GM06990 (cell line): ENCODE measurements around the gene PPIL3.

Experiments
- DNase-seq: peaks from one replicate; pipeline ENCODE4 v3.0.0-alpha.2; 2011; ENCODE audit not compliant: insufficient read length; ENCODE audit errors: extremely low read depth
- H3K27me3 ChIP-seq: replicated peaks from 2 replicates; pipeline ENCODE4 v1.6.0; 2011; ENCODE audit warnings: low read length; ENCODE audit not compliant: control insufficient read depth, insufficient read depth
- H3K36me3 ChIP-seq: 2 replicates; pipeline ENCODE4 v1.5.1; 2011; ENCODE audit warnings: low read length; ENCODE audit not compliant: control insufficient read depth, insufficient read depth
- H3K4me3 ChIP-seq: replicated peaks from 2 replicates; pipeline ENCODE4 v1.5.1; 2011; ENCODE audit warnings: low read depth, mild to moderate bottlenecking, control low read depth, low read length
- TF ChIP-seq, protein P1 (sequence below): IDR thresholded peaks from 2 replicates; pipeline ENCODE4 v1.5.1; 2011; ENCODE audit warnings: low read length, control low read depth, mild to moderate bottlenecking, inconsistent platforms; ENCODE audit not compliant: insufficient read depth, poor library complexity, severe bottlenecking

Gene PPIL3

GRCh38 chr2:200863782-200864175, 25.1 kb downstream of the PPIL3 start:
- Histone ChIP-seq H3K36me3 (peaks cover 2% of the 10 kb centered on the region), H3K27me3 (no peaks in the 10 kb centered on the region), H3K4me3 (peak overlapping the region; percentile 100)
- TF ChIP-seq, protein P1, sequence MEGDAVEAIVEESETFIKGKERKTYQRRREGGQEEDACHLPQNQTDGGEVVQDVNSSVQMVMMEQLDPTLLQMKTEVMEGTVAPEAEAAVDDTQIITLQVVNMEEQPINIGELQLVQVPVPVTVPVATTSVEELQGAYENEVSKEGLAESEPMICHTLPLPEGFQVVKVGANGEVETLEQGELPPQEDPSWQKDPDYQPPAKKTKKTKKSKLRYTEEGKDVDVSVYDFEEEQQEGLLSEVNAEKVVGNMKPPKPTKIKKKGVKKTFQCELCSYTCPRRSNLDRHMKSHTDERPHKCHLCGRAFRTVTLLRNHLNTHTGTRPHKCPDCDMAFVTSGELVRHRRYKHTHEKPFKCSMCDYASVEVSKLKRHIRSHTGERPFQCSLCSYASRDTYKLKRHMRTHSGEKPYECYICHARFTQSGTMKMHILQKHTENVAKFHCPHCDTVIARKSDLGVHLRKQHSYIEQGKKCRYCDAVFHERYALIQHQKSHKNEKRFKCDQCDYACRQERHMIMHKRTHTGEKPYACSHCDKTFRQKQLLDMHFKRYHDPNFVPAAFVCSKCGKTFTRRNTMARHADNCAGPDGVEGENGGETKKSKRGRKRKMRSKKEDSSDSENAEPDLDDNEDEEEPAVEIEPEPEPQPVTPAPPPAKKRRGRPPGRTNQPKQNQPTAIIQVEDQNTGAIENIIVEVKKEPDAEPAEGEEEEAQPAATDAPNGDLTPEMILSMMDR = no peak
- DNase-seq = no peak

GRCh38 chr2:200862532-200863000, 26.3 kb downstream of the PPIL3 start:
- H3K36me3 ChIP-seq = peaks cover 2% of the 10 kb centered on the region
- peak overlapping the region; percentile 100 for H3K4me3 ChIP-seq
- TF ChIP-seq, protein P1 = no peak
- no peak for DNase-seq
- H3K27me3 ChIP-seq = no peaks in the 10 kb centered on the region

GRCh38 chr2:200861617-200862155, 27.2 kb downstream of the PPIL3 start:
- peaks cover 6% of the 10 kb centered on the region for H3K36me3 ChIP-seq

DNA sequence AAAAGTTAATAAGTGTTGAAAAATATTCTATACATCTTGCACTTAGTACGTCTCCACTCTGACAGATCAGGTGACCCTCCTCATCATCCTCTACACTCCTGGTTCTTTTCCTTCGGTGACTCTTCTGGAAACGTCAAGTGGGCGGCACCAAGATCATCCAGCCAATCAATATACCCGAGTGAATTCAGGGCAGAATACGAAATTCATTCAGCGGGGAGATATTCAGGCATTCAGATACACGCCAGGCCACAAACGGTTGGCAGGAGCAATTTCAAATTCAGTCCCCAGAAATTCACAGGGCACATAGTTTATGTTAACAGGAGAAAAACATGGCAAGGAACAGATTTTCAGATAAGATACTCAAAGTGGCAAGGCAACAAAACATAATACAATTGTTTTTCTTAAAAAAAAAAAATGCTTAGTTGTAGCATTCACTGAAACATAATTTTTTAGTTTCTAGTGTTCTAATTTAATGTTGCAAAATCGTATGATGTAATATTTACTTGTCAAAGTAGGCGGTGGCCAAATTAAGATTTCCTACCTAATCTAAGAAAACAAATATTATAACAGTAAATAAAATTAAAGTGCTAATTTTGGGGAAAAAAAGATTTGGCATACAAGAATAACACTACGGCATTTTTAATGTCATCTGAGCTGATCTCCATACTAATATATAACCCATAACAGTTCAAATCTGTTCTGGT, 28.6 kb downstream of the PPIL3 start:
- TF ChIP-seq, protein P1 = no peak
- Histone ChIP-seq H3K36me3 (peaks cover 12% of the 10 kb centered on the region), H3K4me3 (no peak overlapping the region), H3K27me3 (no peaks in the 10 kb centered on the region)
- DNase-seq = no peak

More at GRCh38 chr2:200861617-200862155, 27.2 kb downstream of the PPIL3 start:
- Histone ChIP-seq H3K4me3 (peak overlapping the region; percentile 100), H3K27me3 (no peaks in the 10 kb centered on the region)
- TF ChIP-seq, protein P1 = no peak
- DNase-seq = no peak

- DNase-seq = no peak
- TF ChIP-seq, protein P1 = no peak
- Histone ChIP-seq H3K36me3 (peaks cover 23% of the 10 kb centered on the region), H3K27me3 (no peaks in the 10 kb centered on the region), H3K4me3 (no peak overlapping the region)
Observed at GRCh38 chr2:200856806-200857205, 32.1 kb downstream of the PPIL3 start.
